ENCODE data around the gene RTN4. TPM values are rescaled to one million over a fixed set of nuclear protein-coding genes. Genes with fewer than 3 reads are reported as not detected.

The RTN4 gene
- total RNA-seq, 4 donors from 2014 or later = 216 to 304 (median 228) TPM

- no peaks in the 10 kb centered on the region for H3K36me3 ChIP-seq
- H3K4me1 ChIP-seq = no peaks in the 10 kb centered on the region
- no peak for ATAC-seq
- H3K4me3 ChIP-seq = no peak overlapping the region
- WGBS, 2 donors (ENCODE audit: low coverage in 1 of 2) = 84 to 100% methylated on average over 3 to 8 of the region's 8 CpGs
- TF ChIP-seq, protein P1, sequence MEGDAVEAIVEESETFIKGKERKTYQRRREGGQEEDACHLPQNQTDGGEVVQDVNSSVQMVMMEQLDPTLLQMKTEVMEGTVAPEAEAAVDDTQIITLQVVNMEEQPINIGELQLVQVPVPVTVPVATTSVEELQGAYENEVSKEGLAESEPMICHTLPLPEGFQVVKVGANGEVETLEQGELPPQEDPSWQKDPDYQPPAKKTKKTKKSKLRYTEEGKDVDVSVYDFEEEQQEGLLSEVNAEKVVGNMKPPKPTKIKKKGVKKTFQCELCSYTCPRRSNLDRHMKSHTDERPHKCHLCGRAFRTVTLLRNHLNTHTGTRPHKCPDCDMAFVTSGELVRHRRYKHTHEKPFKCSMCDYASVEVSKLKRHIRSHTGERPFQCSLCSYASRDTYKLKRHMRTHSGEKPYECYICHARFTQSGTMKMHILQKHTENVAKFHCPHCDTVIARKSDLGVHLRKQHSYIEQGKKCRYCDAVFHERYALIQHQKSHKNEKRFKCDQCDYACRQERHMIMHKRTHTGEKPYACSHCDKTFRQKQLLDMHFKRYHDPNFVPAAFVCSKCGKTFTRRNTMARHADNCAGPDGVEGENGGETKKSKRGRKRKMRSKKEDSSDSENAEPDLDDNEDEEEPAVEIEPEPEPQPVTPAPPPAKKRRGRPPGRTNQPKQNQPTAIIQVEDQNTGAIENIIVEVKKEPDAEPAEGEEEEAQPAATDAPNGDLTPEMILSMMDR (IDR thresholded peaks at IDR 0.05) = no peak
- TF ChIP-seq POLR2A (IDR thresholded peaks at IDR 0.05) = no peak
- TF ChIP-seq EP300 (IDR thresholded peaks at IDR 0.05) = no peak
- no peak for TF ChIP-seq POLR2AphosphoS5 (IDR thresholded peaks at IDR 0.05)
- no peaks in the 10 kb centered on the region for H3K9me3 ChIP-seq
- no peak overlapping the region for H3K27ac ChIP-seq
- H3K27me3 ChIP-seq = no peaks in the 10 kb centered on the region
Observed at GRCh38 chr2:54927085-54927750, 123.0 kb downstream of the RTN4 start.

DNA sequence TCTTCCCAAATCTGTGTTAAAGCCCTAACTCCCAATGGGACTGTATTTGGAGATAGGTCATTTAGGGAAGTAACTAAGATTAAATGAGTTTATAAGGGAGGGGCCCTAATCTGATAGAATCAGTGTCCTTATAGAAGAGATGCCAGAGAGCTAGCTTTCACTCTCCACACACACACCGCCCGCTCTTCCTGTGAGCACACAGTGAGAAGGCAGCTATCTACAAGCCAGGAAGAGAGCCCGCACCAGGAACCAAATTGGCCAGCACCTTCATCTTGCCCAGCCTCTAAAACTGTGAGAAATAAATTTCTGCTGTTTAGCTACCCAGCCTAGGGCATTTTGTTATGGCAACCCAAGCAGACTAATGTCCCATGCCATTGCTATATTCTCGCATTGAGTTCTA lies 125.2 kb downstream of the RTN4 start:
- 92 to 100% methylated on average over 4 of the region's 4 CpGs for WGBS, 2 donors (ENCODE audit: low coverage in 1 of 2)
- no peak for ATAC-seq
- Histone ChIP-seq H3K36me3 (no peaks in the 10 kb centered on the region), H3K4me1 (no peaks in the 10 kb centered on the region), H3K27ac (no peak overlapping the region), H3K9me3 (no peaks in the 10 kb centered on the region), H3K27me3 (no peaks in the 10 kb centered on the region), H3K4me3 (no peak overlapping the region)
- TF ChIP-seq POLR2AphosphoS5 (IDR thresholded peaks at IDR 0.05) (no peak), EP300 (IDR thresholded peaks at IDR 0.05) (no peak), POLR2A (IDR thresholded peaks at IDR 0.05) (no peak)
- TF ChIP-seq, protein P1 (IDR thresholded peaks at IDR 0.05) = no peak

GRCh38 chr2:54924121-54924520 lies 126.1 kb downstream of the RTN4 start:
- H3K27me3 ChIP-seq = no peaks in the 10 kb centered on the region
- 79 to 86% methylated on average over 1 of the region's 1 CpG for WGBS, 2 donors (ENCODE audit: low coverage in 1 of 2)
- H3K4me1 ChIP-seq = no peaks in the 10 kb centered on the region
- H3K27ac ChIP-seq = no peak overlapping the region
- H3K36me3 ChIP-seq = no peaks in the 10 kb centered on the region
- ATAC-seq = no peak
- no peak for TF ChIP-seq POLR2AphosphoS5 (IDR thresholded peaks at IDR 0.05)
- TF ChIP-seq EP300 (IDR thresholded peaks at IDR 0.05) = no peak
- no peak for TF ChIP-seq POLR2A (IDR thresholded peaks at IDR 0.05)
- TF ChIP-seq, protein P1 (IDR thresholded peaks at IDR 0.05) = no peak
- H3K4me3 ChIP-seq = no peak overlapping the region
- no peaks in the 10 kb centered on the region for H3K9me3 ChIP-seq

Small RNA genes lying within 50 kb of the gene (small RNA-seq; reads per million reads assigned to genes)
- 0 reads per million in 4 donors for gene RNU6-433P

Other genes with a start within 250 kb of the RTN4 start
- 10 to 100 TPM in 1 of 4 donors, 1 to 10 TPM in 3; 3.0 to 16.8 (median 3.8) TPM for gene CLHC1, start 181.8 kb upstream of the RTN4 start, total RNA-seq
- gene RPS27A, start 182.2 kb upstream of the RTN4 start, total RNA-seq = 1,000 to 10,000 TPM in 3 of 4 donors, 100 to 1,000 TPM in 1; 672 to 2,650 (median 1,912) TPM
- 10 to 100 TPM; 19.1 to 24.0 (median 22.4) TPM for gene MTIF2, start 218.8 kb upstream of the RTN4 start, total RNA-seq

Data from gastroesophageal sphincter (tissue), 4 donors.